Pancreas (tissue), 10 donors: ENCODE data around the gene TCFL5. TPM values are rescaled to one million over a fixed set of nuclear protein-coding genes. Genes with fewer than 3 reads are reported as not detected.

Experiments used
- ATAC-seq, 4 donors: fragments of 200-7000 bp; cut with Tn5 transposase; one replicate each; pipeline versions ENCODE4 v1.8.0 to v1.9.1; 2020; ENCODE audit warnings: mild to moderate bottlenecking in 4 of 4, moderate library complexity in 4 of 4
- DNase-seq, 6 donors: peaks; one replicate each; pipeline ENCODE4 v3.0.0-alpha.2; 2020
- FAIRE-seq: peaks from 2 replicates; lab custom pipeline; 2012; peaks lifted over from hg19 to GRCh38; lab: Jason Lieb, UNC
- H3K27ac ChIP-seq, 4 donors: fragments of 200-600 bp; sonication (generic); 1 replicate in 3 of 4; 2 replicates in 1 of 4; pipeline versions ENCODE4 v1.5.0 to v1.8.0; 2020
- H3K27me3 ChIP-seq, 4 donors: fragments of 200-600 bp; one replicate each; pipeline ENCODE4 v1.8.0; 2021
- H3K36me3 ChIP-seq, 3 donors: fragments of 200-600 bp; sonication (generic) in 1 of 3; one replicate each; pipeline versions ENCODE4 v1.5.0 to v1.8.0; 2020 to 2021
- H3K4me1 ChIP-seq, 3 donors: fragments of 200-600 bp; one replicate each; pipeline ENCODE4 v1.8.0; 2021
- H3K4me3 ChIP-seq, 4 donors: fragments of 200-600 bp; sonication (generic) in 2 of 4; one replicate each; pipeline versions ENCODE4 v1.5.0 to v1.8.0; 2020 to 2021
- H3K9me3 ChIP-seq, 4 donors: fragments of 200-600 bp; one replicate each; pipeline ENCODE4 v1.8.0; 2021
- CTCF ChIP-seq, 4 donors: fragments of 200-600 bp; sonication (generic) in 3 of 4; IDR thresholded peaks; one replicate each; pipeline versions ENCODE4 v1.5.0 to v1.8.0; 2021; ENCODE audit warnings: antibody characterized with exemption in 4 of 4
- WGBS, 2 donors: extraction: QIAGEN DNeasy Blood & Tissue Kit; methylation state at CpG; one replicate each; pipeline ENCODE4 v1.1.7; 2013; 5-methylcytosine and 5-hydroxymethylcytosine counted together
- intact Hi-C, 3 donors: fragments of 100-400 bp; cut with DNase I; formaldehyde crosslinking; loops; one replicate each; pipeline versions ENCODE4 v1.11.1 to v1.14.2; 2022
- polyA plus RNA-seq, 2 donors: library from polyadenylated mRNA; stranded (reverse); fragments of 200-250 nt; gene quantifications; one replicate each; pipeline ENCODE4 v1.2.3, GENCODE V29; 2013
- total RNA-seq, 6 donors: library from RNA; stranded (reverse); fragmentation: NEBNext Ultra II Directional in 4 of 6; extraction: Animal tissue kit (Norgen Biotek cat#: 25700) in 4 of 6; gene quantifications; one replicate each; pipeline versions ENCODE4 v1.2.1 to v1.2.4, GENCODE V29; 2021 to 2023
- donor health status: healthy with polysubstance abuse.
- donor health status: DM: no; HTN: no; CAD: no; lungs with moderate emphysema.
- donor health status: DM: no; HTN: no; CAD: no.
- donor health status: control.
- donor health status: control.
- donor health status: Bipolar disorder and iron deficiency.
- donor health status: DM: yes; HTN: yes; CAD: no.
- donor health status: DM: no; HTN: no; CAD: no.
- donor health status: DM: no; HTN: no; CAD: no.
- donor health status: DM: yes; HTN: yes; CAD: no.

The TCFL5 gene
- total and polyA plus RNA-seq, 8 donors: 2.5 to 4.9 (median 4.0) TPM

GRCh38 chr20:62829231-62830230 is 32.1 kb downstream of the TCFL5 start:
- no peak for TF ChIP-seq CTCF (IDR thresholded peaks at IDR 0.05)
- Histone ChIP-seq H3K4me3 (no peak overlapping the region), H3K27me3 (no peaks in the 10 kb centered on the region), H3K36me3 (no peaks in the 10 kb centered on the region), H3K9me3 (no peaks in the 10 kb centered on the region), H3K27ac (no peak overlapping the region), H3K4me1 (peaks cover 0 to 2% (median 0%) of the 10 kb centered on the region in 3 donors)
- intact Hi-C loops: no loop called here
- FAIRE-seq (no peak), ATAC-seq (no peak), DNase-seq (peak in 3 of 6 donors; percentile 28 to 68 (median 54))
- WGBS, 2 donors: 85 to 95% methylated on average over 28 to 32 of the region's 32 CpGs

- H3K4me3 ChIP-seq: no peak overlapping the region
- intact Hi-C loops: no loop called here
- H3K27me3 ChIP-seq: no peaks in the 10 kb centered on the region
- H3K4me1 ChIP-seq: peaks cover 0 to 7% (median 0%) of the 10 kb centered on the region in 3 donors
- ATAC-seq: no peak
- FAIRE-seq: no peak
- H3K36me3 ChIP-seq: no peaks in the 10 kb centered on the region
- peak in 3 of 6 donors; percentile 27 to 66 (median 49) for DNase-seq
- 75 to 87% methylated on average over 28 to 29 of the region's 29 CpGs for WGBS, 2 donors
- no peak for TF ChIP-seq CTCF (IDR thresholded peaks at IDR 0.05)
- H3K27ac ChIP-seq: no peak overlapping the region
- no peaks in the 10 kb centered on the region for H3K9me3 ChIP-seq
Measured at GRCh38 chr20:62828511-62829230, 33.0 kb downstream of the TCFL5 start.

- peak in 2 of 6 donors; percentile 18 to 39 for DNase-seq
- no peak overlapping the region for H3K27ac ChIP-seq
- no peaks in the 10 kb centered on the region for H3K9me3 ChIP-seq
- TF ChIP-seq CTCF (IDR thresholded peaks at IDR 0.05): no peak
- no peaks in the 10 kb centered on the region for H3K27me3 ChIP-seq
- peaks cover 0 to 7% (median 0%) of the 10 kb centered on the region in 3 donors for H3K4me1 ChIP-seq
- ATAC-seq: no peak
- intact Hi-C loops: no loop called here
- no peak overlapping the region for H3K4me3 ChIP-seq
- H3K36me3 ChIP-seq: no peaks in the 10 kb centered on the region
- FAIRE-seq: no peak
- 70 to 88% methylated on average over 9 of the region's 9 CpGs for WGBS, 2 donors
Measured at GRCh38 chr20:62828051-62828450, 33.6 kb downstream of the TCFL5 start.

GRCh38 chr20:62827311-62828038 is 34.1 kb downstream of the TCFL5 start:
- peaks cover 0 to 7% (median 0%) of the 10 kb centered on the region in 3 donors for H3K4me1 ChIP-seq
- peak in 3 of 6 donors; percentile 47 to 73 (median 59) for DNase-seq
- no peaks in the 10 kb centered on the region for H3K36me3 ChIP-seq
- no peak for TF ChIP-seq CTCF (IDR thresholded peaks at IDR 0.05)
- ATAC-seq: no peak
- 60 to 72% methylated on average over 29 of the region's 29 CpGs for WGBS, 2 donors
- H3K27me3 ChIP-seq: no peaks in the 10 kb centered on the region
- no peaks in the 10 kb centered on the region for H3K9me3 ChIP-seq
- no peak for FAIRE-seq
- H3K4me3 ChIP-seq: no peak overlapping the region
- no peak overlapping the region for H3K27ac ChIP-seq
- intact Hi-C loops: no loop called here
